CD4-positive, alpha-beta T cell (primary cell): ENCODE results near the gene TMEM106C. TPM values are rescaled to one million over a fixed set of nuclear protein-coding genes. Genes with fewer than 3 reads are reported as not detected.

ENCODE experiments used
- ATAC-seq: fragments of 200-7000 bp; cut with Tn5 transposase; one replicate; pipeline ENCODE4 v1.10.0; 2022; ENCODE audit warnings: mild to moderate bottlenecking; ENCODE audit not compliant: poor library complexity
- CTCF ChIA-PET: fragments of 350-600 bp; sonication (Branson Sonifier 250); formaldehyde crosslinking; loops from one replicate; lab custom pipeline; 2021; ENCODE audit warnings: antibody characterized with exemption, inconsistent platforms; lab: Charles Lee
- POLR2A ChIA-PET: fragments of 350-600 bp; sonication (Branson Sonifier 250); formaldehyde crosslinking; loops from one replicate; lab custom pipeline; 2021; ENCODE audit warnings: antibody characterized with exemption, inconsistent platforms; lab: Charles Lee
- DNase-seq, 14 experiments: peaks; one replicate each; pipeline ENCODE4 v3.0.0-alpha.2; 2013 to 2020; ENCODE audit warnings: mixed read lengths in 2 of 14
- H3K27ac ChIP-seq, 2 donors: one replicate each; pipeline versions ENCODE4 v1.5.1 to v1.7.0; 2013; ENCODE audit warnings: low read length in 2 of 2, low read depth in 1 of 2, mild to moderate bottlenecking in 1 of 2
- H3K27me3 ChIP-seq, 2 experiments: 1 replicate in 1 of 2; 2 replicates in 1 of 2; pipeline versions ENCODE4 v1.6.1 to v1.7.0; 2013; ENCODE audit warnings: low read length in 2 of 2, control low read depth in 1 of 2, mild to moderate bottlenecking in 1 of 2, moderate library complexity in 1 of 2; ENCODE audit not compliant: insufficient read depth in 2 of 2, control insufficient read depth in 1 of 2
- H3K36me3 ChIP-seq: one replicate; pipeline ENCODE4 v1.6.1; 2013; ENCODE audit warnings: low read length, control low read depth; ENCODE audit not compliant: insufficient read depth
- H3K4me1 ChIP-seq: one replicate; pipeline ENCODE4 v1.6.1; 2013; ENCODE audit warnings: low read length, control low read depth; ENCODE audit not compliant: insufficient read depth
- H3K4me3 ChIP-seq: one replicate; pipeline ENCODE4 v1.5.1; 2013; ENCODE audit warnings: mild to moderate bottlenecking, low read length, moderate library complexity
- H3K9me3 ChIP-seq, 2 experiments: 1 replicate in 1 of 2; 2 replicates in 1 of 2; pipeline versions ENCODE4 v1.6.1 to v1.7.0; 2013; ENCODE audit warnings: low read length in 2 of 2, mild to moderate bottlenecking in 2 of 2, control low read depth in 1 of 2, moderate library complexity in 1 of 2; ENCODE audit not compliant: control insufficient read depth in 1 of 2, insufficient read depth in 1 of 2
- H3K27ac Mint-ChIP-seq: one replicate; pipeline ENCODE4 v1.8.0; 2020; ENCODE audit warnings: mixed read lengths
- H3K27me3 Mint-ChIP-seq: one replicate; pipeline ENCODE4 v1.8.0; 2021; ENCODE audit warnings: mixed read lengths
- H3K36me3 Mint-ChIP-seq: one replicate; pipeline ENCODE4 v1.8.0; 2021; ENCODE audit warnings: low read depth, mixed read lengths
- H3K4me1 Mint-ChIP-seq: one replicate; pipeline ENCODE4 v1.8.0; 2021; ENCODE audit warnings: low read depth, mixed read lengths
- H3K4me3 Mint-ChIP-seq: one replicate; pipeline ENCODE4 v1.8.0; 2020; ENCODE audit warnings: mild to moderate bottlenecking, mixed read lengths
- H3K9me3 Mint-ChIP-seq: one replicate; pipeline ENCODE4 v1.8.0; 2020; ENCODE audit warnings: mixed read lengths
- intact Hi-C, 2 experiments: fragments of 100-400 bp; cut with DNase I in 1 of 2; cut with micrococcal nuclease in 1 of 2; formaldehyde crosslinking; loops; one replicate each; pipeline versions ENCODE4 v1.15.1 to v1.9.0; 2023 to 2025; cut with DNase I, micrococcal nuclease
- total RNA-seq, 174 experiments: library from RNA in 2 of 174; stranded (reverse) in 2 of 174; gene quantifications; one replicate each; pipeline ENCODE4 v1.2.3 and lab custom pipeline; 2021 to 2026
- TF ChIP-seq, protein P1 (sequence below): fragments of 200-600 bp; IDR thresholded peaks from one replicate; pipeline ENCODE4 v1.8.0; 2022; ENCODE audit warnings: antibody characterized with exemption, mild to moderate bottlenecking

TMEM106C gene
- total RNA-seq, 2 experiments from 2014 or later: 17.4 to 20.3 TPM

DNA sequence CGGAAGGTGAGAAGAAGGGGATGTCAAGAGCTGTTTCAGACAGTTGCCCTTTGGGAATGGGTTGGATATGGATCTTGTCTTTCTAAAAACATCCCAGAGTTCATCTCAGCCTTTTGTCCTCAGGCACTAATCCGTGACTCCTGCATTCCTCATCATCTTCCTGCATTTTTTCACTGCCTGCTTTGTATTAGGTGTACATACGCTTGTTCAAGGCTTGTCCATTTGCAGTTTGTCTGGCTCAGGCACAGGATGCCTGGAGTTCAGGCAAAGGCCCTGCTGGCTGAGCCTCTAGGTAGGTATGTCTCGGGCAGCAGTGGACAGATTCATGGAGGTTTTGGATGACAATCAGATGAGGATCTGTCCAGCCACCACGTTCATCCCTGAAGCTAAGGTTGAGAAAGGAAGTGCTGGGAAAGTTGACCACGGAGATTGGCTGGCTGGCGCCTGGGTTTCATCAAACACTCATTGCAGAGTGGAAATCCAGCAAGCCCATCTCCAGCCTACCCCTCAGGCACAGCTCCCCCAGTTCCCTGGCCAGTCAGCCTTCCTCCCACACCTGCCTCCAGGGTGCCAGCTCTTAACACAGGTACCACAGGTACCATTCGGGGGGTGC, 12.4 kb upstream of the TMEM106C start:
- Mint-ChIP-seq H3K27ac (no peak overlapping the region), H3K9me3 (no peaks in the 10 kb centered on the region), H3K27me3 (peaks cover 4% of the 10 kb centered on the region), H3K4me3 (no peak overlapping the region), H3K36me3 (no peaks in the 10 kb centered on the region), H3K4me1 (no peaks in the 10 kb centered on the region)
- CTCF ChIA-PET: interaction anchor here (3.3 kb wide), 1 partner anchor 12 kb away, joined by 16 read pairs; the partner anchor contains the start of gene TMEM106C
- POLR2A ChIA-PET: no interaction called here
- Histone ChIP-seq H3K27ac (no peak overlapping the region), H3K4me3 (no peak overlapping the region), H3K4me1 (peaks cover 5% of the 10 kb centered on the region), H3K9me3 (no peaks in the 10 kb centered on the region), H3K27me3 (no peaks in the 10 kb centered on the region), H3K36me3 (no peaks in the 10 kb centered on the region)
- intact Hi-C loops: loop anchor here in 1 of 2 experiments (5.0 kb wide), 1 partner anchor 109 kb away; no protein-coding TSS in a partner anchor
- DNase-seq (no peak), ATAC-seq (no peak)
- TF ChIP-seq, protein P1, sequence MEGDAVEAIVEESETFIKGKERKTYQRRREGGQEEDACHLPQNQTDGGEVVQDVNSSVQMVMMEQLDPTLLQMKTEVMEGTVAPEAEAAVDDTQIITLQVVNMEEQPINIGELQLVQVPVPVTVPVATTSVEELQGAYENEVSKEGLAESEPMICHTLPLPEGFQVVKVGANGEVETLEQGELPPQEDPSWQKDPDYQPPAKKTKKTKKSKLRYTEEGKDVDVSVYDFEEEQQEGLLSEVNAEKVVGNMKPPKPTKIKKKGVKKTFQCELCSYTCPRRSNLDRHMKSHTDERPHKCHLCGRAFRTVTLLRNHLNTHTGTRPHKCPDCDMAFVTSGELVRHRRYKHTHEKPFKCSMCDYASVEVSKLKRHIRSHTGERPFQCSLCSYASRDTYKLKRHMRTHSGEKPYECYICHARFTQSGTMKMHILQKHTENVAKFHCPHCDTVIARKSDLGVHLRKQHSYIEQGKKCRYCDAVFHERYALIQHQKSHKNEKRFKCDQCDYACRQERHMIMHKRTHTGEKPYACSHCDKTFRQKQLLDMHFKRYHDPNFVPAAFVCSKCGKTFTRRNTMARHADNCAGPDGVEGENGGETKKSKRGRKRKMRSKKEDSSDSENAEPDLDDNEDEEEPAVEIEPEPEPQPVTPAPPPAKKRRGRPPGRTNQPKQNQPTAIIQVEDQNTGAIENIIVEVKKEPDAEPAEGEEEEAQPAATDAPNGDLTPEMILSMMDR: no peak

DNA sequence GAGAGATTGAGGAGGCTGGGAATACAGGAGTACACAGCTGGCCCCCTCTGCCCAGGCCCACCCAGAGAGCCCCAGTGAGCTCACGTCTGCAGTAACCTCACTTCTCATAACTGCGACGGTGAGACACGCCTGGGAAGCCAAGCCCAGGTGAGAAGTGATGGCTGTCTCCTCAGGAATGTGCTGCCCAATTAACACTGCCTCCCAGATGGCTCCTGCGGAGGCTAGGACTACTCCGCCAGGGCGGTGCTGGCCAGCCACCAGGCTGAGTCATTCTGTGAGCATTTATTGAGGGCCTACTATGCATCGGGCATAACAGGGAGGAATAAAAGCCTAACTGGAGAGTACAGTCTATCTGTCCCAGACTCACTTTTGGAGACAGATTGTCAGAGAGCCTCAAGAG, 9.3 kb upstream of the TMEM106C start:
- H3K27me3 Mint-ChIP-seq: no peaks in the 10 kb centered on the region
- ChIA-PET POLR2A (no interaction called here), CTCF (interaction anchor here (1.1 kb wide), 1 partner anchor 49 kb away, joined by 3 read pairs; the partner anchor contains the start of gene VDR)
- intact Hi-C loops: loop anchor here in 1 of 2 experiments (5.0 kb wide), 1 partner anchor 112 kb away; no protein-coding TSS in a partner anchor
- no peak overlapping the region for H3K27ac ChIP-seq
- no peaks in the 10 kb centered on the region for H3K27me3 ChIP-seq
- H3K4me1 ChIP-seq: peaks cover 5% of the 10 kb centered on the region
- ATAC-seq (no peak), DNase-seq (no peak)
- peaks cover 0 to 14% of the 10 kb centered on the region in 2 experiments for H3K9me3 ChIP-seq
- H3K4me3 ChIP-seq: no peak overlapping the region
- no peaks in the 10 kb centered on the region for H3K36me3 Mint-ChIP-seq
- no peaks in the 10 kb centered on the region for H3K4me1 Mint-ChIP-seq
- H3K36me3 ChIP-seq: no peaks in the 10 kb centered on the region
- no peak overlapping the region for H3K27ac Mint-ChIP-seq
- no peaks in the 10 kb centered on the region for H3K9me3 Mint-ChIP-seq
- TF ChIP-seq, protein P1: no peak
- H3K4me3 Mint-ChIP-seq: no peak overlapping the region

DNA sequence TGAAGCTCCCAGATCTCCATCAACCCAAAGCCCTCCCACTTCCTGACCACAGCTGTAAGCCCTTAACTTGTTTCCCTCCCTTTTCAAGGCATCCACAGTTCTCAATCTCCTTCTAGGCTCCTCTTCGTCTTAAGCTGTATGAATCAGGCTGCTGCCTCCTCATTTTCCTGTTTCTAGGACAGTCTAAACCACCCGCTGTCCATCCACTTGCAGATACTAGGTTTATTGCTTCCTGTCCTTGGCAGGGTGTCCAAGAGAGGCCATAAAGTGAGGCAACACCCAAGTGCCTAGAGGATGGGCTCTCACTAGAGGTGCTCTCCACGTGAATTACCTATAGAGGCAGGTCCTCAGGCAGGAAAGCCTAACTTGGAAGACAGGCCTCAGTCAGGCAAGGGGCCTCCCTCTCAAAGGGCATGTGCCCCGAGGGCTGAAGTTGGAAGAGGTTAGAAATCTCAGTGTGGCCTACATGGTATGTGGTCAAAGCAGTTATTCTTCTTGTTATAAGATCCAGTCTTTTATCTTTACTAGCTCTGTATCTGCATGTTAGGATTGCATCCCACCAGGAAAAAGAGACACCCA, 8.8 kb upstream of the TMEM106C start:
- CTCF ChIA-PET: interaction anchor here (1.1 to 1.3 kb wide), 2 partner anchors 9 to 49 kb away, joined by 3 to 6 read pairs; partner anchors contain the start of genes TMEM106C and VDR

More for the DNA sequence above, 8.8 kb upstream of the TMEM106C start:
- no peaks in the 10 kb centered on the region for H3K36me3 Mint-ChIP-seq
- DNase-seq (no peak), ATAC-seq (no peak)
- no peak overlapping the region for H3K4me3 Mint-ChIP-seq
- no peak overlapping the region for H3K4me3 ChIP-seq
- peaks cover 0 to 14% of the 10 kb centered on the region in 2 experiments for H3K9me3 ChIP-seq
- no peaks in the 10 kb centered on the region for H3K36me3 ChIP-seq
- POLR2A ChIA-PET: no interaction called here
- H3K4me1 ChIP-seq: peaks cover 1% of the 10 kb centered on the region
- no peaks in the 10 kb centered on the region for H3K27me3 ChIP-seq
- no peaks in the 10 kb centered on the region for H3K4me1 Mint-ChIP-seq
- no peaks in the 10 kb centered on the region for H3K9me3 Mint-ChIP-seq
- H3K27me3 Mint-ChIP-seq: peaks cover 2% of the 10 kb centered on the region
- TF ChIP-seq, protein P1: no peak
- no peak overlapping the region for H3K27ac ChIP-seq
- intact Hi-C loops: loop anchor here in 1 of 2 experiments (5.0 kb wide), 1 partner anchor 112 kb away; no protein-coding TSS in a partner anchor
- H3K27ac Mint-ChIP-seq: no peak overlapping the region
